Kidney (tissue), 14 donors: Measurements from ENCODE around the gene ST8SIA6. TPM values are rescaled to one million over a fixed set of nuclear protein-coding genes. Genes with fewer than 3 reads are reported as not detected.
A peak's percentile ranks its signal among the peaks of the same experiment; 100 is the strongest.

Source experiments
- DNase-seq, 5 donors: peaks; one replicate each; pipeline ENCODE4 v3.0.0-alpha.2; 2013 to 2020
- FAIRE-seq: peaks from 2 replicates; lab custom pipeline; 2012; peaks lifted over from hg19 to GRCh38; lab: Jason Lieb, UNC
- H3K27ac ChIP-seq, 2 donors: one replicate each; pipeline ENCODE4 v1.7.0; 2013; ENCODE audit warnings: low read depth in 2 of 2, low read length in 2 of 2, inconsistent platforms in 1 of 2
- H3K27me3 ChIP-seq: one replicate; pipeline ENCODE4 v1.7.1; 2013; ENCODE audit warnings: low read length, inconsistent platforms; ENCODE audit not compliant: control insufficient read depth, insufficient read depth
- H3K36me3 ChIP-seq, 3 donors: one replicate each; pipeline versions ENCODE4 v1.7.0 to v1.7.1; 2013; ENCODE audit warnings: low read length in 3 of 3, control low read depth in 1 of 3, inconsistent platforms in 1 of 3; ENCODE audit not compliant: insufficient read depth in 3 of 3, control insufficient read depth in 2 of 3
- H3K4me1 ChIP-seq, 3 donors: one replicate each; pipeline versions ENCODE4 v1.7.0 to v1.7.1; 2013; ENCODE audit warnings: low read length in 3 of 3, inconsistent platforms in 1 of 3, low read depth in 1 of 3; ENCODE audit not compliant: control insufficient read depth in 2 of 3, insufficient read depth in 2 of 3
- H3K4me3 ChIP-seq, 3 donors: one replicate each; pipeline versions ENCODE4 v1.7.0 to v1.8.1; 2013; ENCODE audit warnings: low read length in 3 of 3, control low read depth in 1 of 3, inconsistent platforms in 1 of 3
- H3K9ac ChIP-seq, 3 donors: one replicate each; pipeline versions ENCODE4 v1.7.0 to v1.7.1; 2013; ENCODE audit warnings: low read length in 3 of 3, control low read depth in 1 of 3, inconsistent platforms in 1 of 3
- H3K9me3 ChIP-seq, 3 donors: one replicate each; pipeline versions ENCODE4 v1.7.0 to v1.7.1; 2013; ENCODE audit warnings: low read length in 3 of 3, control low read depth in 1 of 3, inconsistent platforms in 1 of 3; ENCODE audit not compliant: control insufficient read depth in 2 of 3, insufficient read depth in 1 of 3
- CTCF ChIP-seq: IDR thresholded peaks from 3 replicates; pipeline ENCODE4 v1.5.1; 2012; ENCODE audit warnings: mild to moderate bottlenecking, moderate library complexity, borderline replicate concordance; ENCODE audit not compliant: insufficient read depth; ENCODE audit errors: extremely low read depth
- intact Hi-C: fragments of 100-400 bp; cut with DNase I; formaldehyde crosslinking; loops from one replicate; pipeline ENCODE4 v1.11.1; 2022
- polyA plus RNA-seq: library from polyadenylated mRNA; stranded (reverse); fragments of 350-450 nt; fragmentation: Illumina TruSeq; extraction: RNeasy Lipid Tissue Mini Kit (QIAGEN cat#74804); gene quantifications from one replicate; pipeline ENCODE4 v1.2.3, GENCODE V29; 2014; ENCODE audit warnings: low read depth, low replicate concordance; ENCODE audit not compliant: insufficient read depth
- total RNA-seq: library from RNA; stranded (reverse); fragmentation: NEBNext Ultra II Directional; extraction: Animal tissue kit (Norgen Biotek cat#: 25700); gene quantifications from one replicate; pipeline ENCODE4 v1.2.1, GENCODE V29; 2021
- donor health status: control.
- donor health status: control.
- donor health status: control.
- donor health status: control.
- donor health status: control.
- donor health status: DM: yes; HTN: yes; CAD: no.
- donor health status: Normal renal cell carcinoma (clear cell type).

ST8SIA6 gene
- total and polyA plus RNA-seq, 2 donors from 2014 or later, result 0.22 to 0.91 TPM

DNA sequence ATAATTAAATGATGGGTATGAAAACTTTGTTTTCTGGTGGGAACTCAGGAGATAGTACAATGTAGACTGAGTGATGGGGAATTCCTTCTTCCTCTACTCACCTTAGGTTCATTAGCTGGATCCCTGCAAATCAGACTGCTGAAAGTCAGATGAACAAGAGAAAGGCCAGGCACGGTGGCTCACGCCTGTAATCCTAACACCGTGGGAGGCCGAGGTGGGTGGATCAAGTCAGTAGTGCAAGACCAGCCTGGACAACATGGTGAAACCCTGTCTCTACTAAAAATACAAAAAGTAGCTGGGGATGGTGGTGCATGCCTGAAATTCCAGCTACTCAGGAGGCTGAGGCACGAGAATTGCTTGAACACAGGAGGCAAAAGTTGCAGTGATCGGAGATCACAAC is 28.7 kb upstream of the ST8SIA6 start:
- Histone ChIP-seq H3K9me3 (peaks cover 0 to 3% (median 3%) of the 10 kb centered on the region in 3 donors), H3K4me3 (no peak overlapping the region), H3K27ac (no peak overlapping the region), H3K36me3 (no peaks in the 10 kb centered on the region), H3K9ac (no peak overlapping the region), H3K27me3 (no peaks in the 10 kb centered on the region), H3K4me1 (no peaks in the 10 kb centered on the region)
- FAIRE-seq (no peak), DNase-seq (no peak)
- TF ChIP-seq CTCF, result no peak
- intact Hi-C loops, result no loop called here

GRCh38 chr10:17479822-17480221 is 25.4 kb upstream of the ST8SIA6 start:
- H3K27ac ChIP-seq, result no peak overlapping the region
- peaks cover 0 to 3% (median 3%) of the 10 kb centered on the region in 3 donors for H3K9me3 ChIP-seq
- no peak for FAIRE-seq
- intact Hi-C loops, result no loop called here
- DNase-seq, result peak in 1 of 5 donors; percentile 8
- no peaks in the 10 kb centered on the region for H3K27me3 ChIP-seq
- H3K4me1 ChIP-seq, result no peaks in the 10 kb centered on the region
- no peaks in the 10 kb centered on the region for H3K36me3 ChIP-seq
- no peak overlapping the region for H3K4me3 ChIP-seq
- TF ChIP-seq CTCF, result no peak
- H3K9ac ChIP-seq, result no peak overlapping the region

DNA sequence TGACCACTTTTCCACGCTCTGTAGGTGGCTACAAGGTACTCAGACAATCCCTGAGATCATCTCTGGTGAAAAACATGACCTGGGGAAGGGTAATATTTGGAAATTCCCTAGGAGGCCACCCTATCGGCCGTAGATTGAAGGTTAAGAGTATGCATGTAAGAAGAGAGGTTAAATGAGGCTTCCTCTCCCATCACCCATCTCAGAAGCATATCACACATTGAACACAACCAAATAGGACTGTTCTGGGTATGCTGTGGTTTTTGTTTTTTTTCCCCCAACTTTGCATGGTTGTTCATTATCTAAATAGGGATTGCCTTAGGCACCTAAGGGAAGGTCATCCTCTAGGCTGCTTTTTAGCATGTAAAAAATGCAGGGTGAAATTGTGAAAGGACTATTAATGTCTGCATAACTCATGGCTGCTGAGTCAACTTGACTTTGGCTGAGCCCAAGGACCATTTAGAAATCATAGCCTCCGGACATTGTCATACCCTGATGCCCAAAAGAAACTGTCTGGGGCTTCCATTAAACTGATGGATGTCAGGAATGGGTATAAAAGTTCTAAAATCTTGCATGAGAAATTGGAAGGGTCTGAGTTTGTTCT is 24.7 kb upstream of the ST8SIA6 start:
- intact Hi-C loops, result no loop called here
- no peaks in the 10 kb centered on the region for H3K4me1 ChIP-seq
- no peak for DNase-seq
- H3K27me3 ChIP-seq, result no peaks in the 10 kb centered on the region
- H3K4me3 ChIP-seq, result no peak overlapping the region
- peaks cover 0 to 3% (median 3%) of the 10 kb centered on the region in 3 donors for H3K9me3 ChIP-seq
- no peaks in the 10 kb centered on the region for H3K36me3 ChIP-seq
- FAIRE-seq, result no peak
- no peak overlapping the region for H3K9ac ChIP-seq
- H3K27ac ChIP-seq, result no peak overlapping the region
- TF ChIP-seq CTCF, result no peak

DNA sequence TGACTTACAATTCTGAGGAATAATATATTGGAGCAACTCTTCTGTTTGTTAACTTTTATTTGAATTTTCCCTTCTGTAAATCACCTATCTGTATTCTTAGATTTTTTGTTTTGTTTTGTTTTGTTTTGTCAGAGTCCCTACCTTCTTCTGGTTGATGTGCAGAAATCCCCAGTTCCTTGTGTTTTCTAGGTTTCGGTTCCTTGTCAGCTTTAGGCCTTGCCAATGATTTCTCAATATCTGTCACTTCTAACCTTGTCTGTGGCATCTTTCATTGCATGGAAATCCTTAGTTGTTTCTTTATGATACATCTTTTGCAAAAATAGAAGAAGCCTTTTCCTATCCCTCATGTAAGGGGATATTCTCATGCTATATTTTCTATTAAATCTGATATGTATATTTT is 21.7 kb upstream of the ST8SIA6 start:
- intact Hi-C loops, result no loop called here
- Histone ChIP-seq H3K4me1 (no peaks in the 10 kb centered on the region), H3K9ac (no peak overlapping the region), H3K4me3 (no peak overlapping the region), H3K9me3 (peaks cover 0 to under 1% (median 0%) of the 10 kb centered on the region in 3 donors), H3K27me3 (no peaks in the 10 kb centered on the region), H3K27ac (no peak overlapping the region), H3K36me3 (no peaks in the 10 kb centered on the region)
- TF ChIP-seq CTCF, result no peak
- no peak for DNase-seq
- FAIRE-seq, result no peak
